Ramos (cell line): ENCODE measurements around the gene TMEM243.

ENCODE experiments used
- in situ Hi-C: fragments of 300-500 bp; cut with MboI; formaldehyde crosslinking; loops from one replicate; pipeline ENCODE4 v1.14.3; 2022; ENCODE audit warnings: low sequenced_read_pairs; ENCODE audit not compliant: unreplicated experiment

TMEM243 gene

GRCh38 chr7:87171282-87171934, 48.1 kb downstream of the TMEM243 start:
- in situ Hi-C loops = no loop called here

GRCh38 chr7:87170828-87171227, 48.7 kb downstream of the TMEM243 start:
- in situ Hi-C loops = no loop called here

- in situ Hi-C loops = no loop called here
Observed at GRCh38 chr7:87164433-87164832, 55.1 kb downstream of the TMEM243 start.

- in situ Hi-C loops = loop anchor here (5.0 kb wide), 1 partner anchor 63 kb away; no protein-coding TSS in a partner anchor
Observed at GRCh38 chr7:87159538-87159937, 60.0 kb downstream of the TMEM243 start.

GRCh38 chr7:87156709-87157108, 62.8 kb downstream of the TMEM243 start:
- in situ Hi-C loops = loop anchor here (5.0 kb wide), 1 partner anchor 66 kb away; no protein-coding TSS in a partner anchor

GRCh38 chr7:87155788-87156187, 63.7 kb downstream of the TMEM243 start:
- in situ Hi-C loops = loop anchor here (5.0 kb wide), 1 partner anchor 67 kb away; no protein-coding TSS in a partner anchor

GRCh38 chr7:87154569-87154968, 65.0 kb downstream of the TMEM243 start:
- in situ Hi-C loops = no loop called here

GRCh38 chr7:87154166-87154565, 65.4 kb downstream of the TMEM243 start:
- in situ Hi-C loops = no loop called here

GRCh38 chr7:87152897-87153641, 66.5 kb downstream of the TMEM243 start:
- in situ Hi-C loops = no loop called here

GRCh38 chr7:87152112-87152896, 67.2 kb downstream of the TMEM243 start, which contains the start of gene DMTF1:
Gene DMTF1, plus strand, starts transcription at chr7:87152453. Its CDS starts 12,489 bp downstream, at chr7:87164942.
- in situ Hi-C loops = no loop called here

GRCh38 chr7:87151729-87152111, 67.8 kb downstream of the TMEM243 start:
- in situ Hi-C loops = no loop called here

- in situ Hi-C loops = no loop called here
Observed at GRCh38 chr7:87151002-87151728, 68.4 kb downstream of the TMEM243 start.

GRCh38 chr7:87148332-87148955, 71.1 kb downstream of the TMEM243 start:
- in situ Hi-C loops = loop anchor here (25.0 kb wide), 1 partner anchor 211 kb away; no protein-coding TSS in a partner anchor

GRCh38 chr7:87147500-87147899, 72.0 kb downstream of the TMEM243 start:
- in situ Hi-C loops = loop anchor here (25.0 kb wide), 1 partner anchor 210 kb away; no protein-coding TSS in a partner anchor

GRCh38 chr7:87146740-87147386, 72.7 kb downstream of the TMEM243 start:
- in situ Hi-C loops = loop anchor here (25.0 kb wide), 1 partner anchor 210 kb away; no protein-coding TSS in a partner anchor
